Left lung (tissue), 10 donors: ENCODE results near the gene IL17RB. TPM values are rescaled to one million over a fixed set of nuclear protein-coding genes. Genes with fewer than 3 reads are reported as not detected.
A peak's percentile ranks its signal among the peaks of the same experiment; 100 is the strongest.

ENCODE experiments used
- ATAC-seq: fragments of 200-7000 bp; cut with Tn5 transposase; one replicate; pipeline ENCODE4 v1.9.1; 2020; ENCODE audit warnings: moderate library complexity
- DNase-seq, 4 donors: peaks; one replicate each; pipeline ENCODE4 v3.0.0-alpha.2; 2013 to 2020
- H3K27ac ChIP-seq, 2 donors: fragments of 200-600 bp; sonication (generic) in 1 of 2; one replicate each; pipeline versions ENCODE4 v1.5.0 to v1.8.0; 2020 to 2021
- H3K27me3 ChIP-seq, 2 donors: fragments of 200-600 bp; sonication (generic) in 1 of 2; one replicate each; pipeline versions ENCODE4 v1.5.0 to v1.8.0; 2020 to 2021
- H3K36me3 ChIP-seq, 2 donors: fragments of 200-600 bp; sonication (generic) in 1 of 2; one replicate each; pipeline versions ENCODE4 v1.5.0 to v1.8.0; 2020 to 2021
- H3K4me1 ChIP-seq, 2 donors: fragments of 200-600 bp; one replicate each; pipeline ENCODE4 v1.8.0; 2021
- H3K4me3 ChIP-seq, 2 donors: fragments of 200-600 bp; sonication (generic) in 1 of 2; one replicate each; pipeline versions ENCODE4 v1.5.0 to v1.8.0; 2020 to 2021; ENCODE audit warnings: mild to moderate bottlenecking in 1 of 2
- H3K9me3 ChIP-seq, 2 donors: fragments of 200-600 bp; sonication (generic) in 1 of 2; one replicate each; pipeline versions ENCODE4 v1.5.0 to v1.8.0; 2020 to 2021
- intact Hi-C, 2 donors: fragments of 100-400 bp; cut with DNase I; formaldehyde crosslinking; loops; one replicate each; pipeline versions ENCODE4 v1.11.2 to v1.14.2; 2022
- polyA plus RNA-seq, 6 donors: library from polyadenylated mRNA; unstranded; fragments of 120-200 nt; gene quantifications; one replicate each; pipeline ENCODE4 v1.2.1, GENCODE V29; 2013; ENCODE audit not compliant: insufficient read length in 6 of 6
- total RNA-seq, 2 donors: library from RNA; stranded (reverse); fragmentation: NEBNext Ultra II Directional; extraction: Animal tissue kit (Norgen Biotek cat#: 25700); gene quantifications; one replicate each; pipeline ENCODE4 v1.2.1, GENCODE V29; 2021
- TF ChIP-seq, protein P1 (sequence below), 2 donors: fragments of 200-600 bp; sonication (generic) in 1 of 2; IDR thresholded peaks; one replicate each; pipeline versions ENCODE4 v1.5.0 to v1.8.0; 2021; ENCODE audit warnings: antibody characterized with exemption in 2 of 2
- donor health status: DM: no; HTN: yes; CAD: no.
- donor health status: DM: no; HTN: no; CAD: no.

The IL17RB gene
- total and polyA plus RNA-seq, 8 donors = 5.5 to 12.7 (median 11.0) TPM

DNA sequence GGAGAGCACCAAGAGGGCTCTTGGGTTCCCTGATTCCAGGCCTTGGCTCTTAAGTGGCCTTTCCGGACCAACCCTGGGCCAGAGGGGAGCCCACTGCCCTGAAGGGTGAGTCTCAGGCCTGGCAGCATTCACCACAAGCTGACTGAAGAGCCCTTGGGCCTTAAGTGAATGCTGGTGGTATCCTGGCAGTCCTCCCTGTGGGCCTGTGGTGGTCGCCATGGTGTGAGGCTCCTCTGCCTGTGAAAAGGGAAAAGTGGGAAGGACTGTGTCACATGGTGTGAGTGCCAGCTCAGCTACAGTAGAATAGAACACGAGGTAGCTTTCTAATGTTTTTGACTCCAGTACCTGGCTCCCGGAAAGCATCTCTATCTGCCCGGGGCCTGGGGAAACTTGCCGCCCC lies 15.4 kb upstream of the IL17RB start:
- Histone ChIP-seq H3K4me1 (peaks cover 0 to 7% of the 10 kb centered on the region in 2 donors), H3K27ac (no peak overlapping the region), H3K9me3 (no peaks in the 10 kb centered on the region), H3K27me3 (no peaks in the 10 kb centered on the region), H3K4me3 (no peak overlapping the region), H3K36me3 (no peaks in the 10 kb centered on the region)
- ATAC-seq = no peak
- intact Hi-C loops = no loop called here
- DNase-seq = no peak
- TF ChIP-seq, protein P1, sequence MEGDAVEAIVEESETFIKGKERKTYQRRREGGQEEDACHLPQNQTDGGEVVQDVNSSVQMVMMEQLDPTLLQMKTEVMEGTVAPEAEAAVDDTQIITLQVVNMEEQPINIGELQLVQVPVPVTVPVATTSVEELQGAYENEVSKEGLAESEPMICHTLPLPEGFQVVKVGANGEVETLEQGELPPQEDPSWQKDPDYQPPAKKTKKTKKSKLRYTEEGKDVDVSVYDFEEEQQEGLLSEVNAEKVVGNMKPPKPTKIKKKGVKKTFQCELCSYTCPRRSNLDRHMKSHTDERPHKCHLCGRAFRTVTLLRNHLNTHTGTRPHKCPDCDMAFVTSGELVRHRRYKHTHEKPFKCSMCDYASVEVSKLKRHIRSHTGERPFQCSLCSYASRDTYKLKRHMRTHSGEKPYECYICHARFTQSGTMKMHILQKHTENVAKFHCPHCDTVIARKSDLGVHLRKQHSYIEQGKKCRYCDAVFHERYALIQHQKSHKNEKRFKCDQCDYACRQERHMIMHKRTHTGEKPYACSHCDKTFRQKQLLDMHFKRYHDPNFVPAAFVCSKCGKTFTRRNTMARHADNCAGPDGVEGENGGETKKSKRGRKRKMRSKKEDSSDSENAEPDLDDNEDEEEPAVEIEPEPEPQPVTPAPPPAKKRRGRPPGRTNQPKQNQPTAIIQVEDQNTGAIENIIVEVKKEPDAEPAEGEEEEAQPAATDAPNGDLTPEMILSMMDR (IDR thresholded peaks at IDR 0.05) = no peak

DNA sequence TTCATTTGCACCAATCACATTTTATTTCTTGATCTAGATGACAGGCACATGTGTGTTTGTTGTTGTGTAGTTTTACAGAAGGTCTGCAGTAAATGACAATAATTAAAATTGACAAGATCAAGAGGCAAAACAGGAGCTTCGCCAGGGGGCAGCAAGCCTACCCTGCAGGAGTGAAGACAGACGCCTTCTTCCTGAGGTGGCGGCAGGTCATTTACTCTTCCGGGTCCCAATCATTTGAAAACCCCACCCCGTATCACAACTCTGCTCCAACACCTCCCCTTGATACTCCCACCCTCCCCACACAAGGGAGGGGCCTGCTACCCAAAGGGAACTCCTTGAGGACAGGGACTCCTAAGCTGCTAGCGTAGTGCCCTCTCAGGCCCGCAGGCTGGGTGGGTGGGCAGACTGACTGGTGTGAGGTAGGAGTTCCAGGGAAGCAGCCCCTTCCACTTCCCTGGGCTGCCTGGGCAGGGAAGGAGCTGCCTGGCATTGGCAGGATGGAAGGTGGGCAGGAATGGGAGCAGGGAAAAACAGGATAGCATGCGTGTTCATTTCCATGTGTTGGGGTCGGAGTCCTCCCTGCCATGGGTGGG lies 13.2 kb upstream of the IL17RB start:
- Histone ChIP-seq H3K4me3 (no peak overlapping the region), H3K9me3 (no peaks in the 10 kb centered on the region), H3K27me3 (no peaks in the 10 kb centered on the region), H3K36me3 (no peaks in the 10 kb centered on the region), H3K4me1 (peaks cover 0 to 7% of the 10 kb centered on the region in 2 donors), H3K27ac (no peak overlapping the region)
- ATAC-seq = no peak
- intact Hi-C loops = no loop called here
- no peak for DNase-seq
- TF ChIP-seq, protein P1 (IDR thresholded peaks at IDR 0.05) = no peak

DNA sequence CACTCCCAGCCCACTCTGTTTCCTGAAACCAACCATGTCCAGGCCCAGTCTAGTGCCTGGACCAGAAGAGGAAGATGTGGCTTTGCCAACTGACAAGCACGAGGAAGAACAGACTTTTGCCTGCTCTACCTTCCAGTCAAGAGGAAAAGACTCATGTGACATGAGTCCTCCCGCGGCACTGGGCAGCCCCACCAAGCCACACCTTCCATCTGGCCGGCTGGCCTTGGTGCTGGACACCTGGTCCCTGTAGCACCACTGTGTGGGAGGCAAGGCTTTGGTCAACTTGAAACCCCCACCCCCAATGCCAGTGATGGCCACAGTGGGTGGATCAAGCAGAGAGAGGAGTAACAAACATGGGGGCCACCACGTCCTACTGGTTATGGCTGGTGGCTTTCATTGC lies 12.7 kb upstream of the IL17RB start:
- H3K9me3 ChIP-seq = no peaks in the 10 kb centered on the region
- intact Hi-C loops = no loop called here
- no peaks in the 10 kb centered on the region for H3K36me3 ChIP-seq
- H3K4me1 ChIP-seq = peaks cover 0 to 7% of the 10 kb centered on the region in 2 donors
- peak overlapping the region in 1 of 2 donors; percentile 33 for H3K27ac ChIP-seq
- no peak overlapping the region for H3K4me3 ChIP-seq
- peak; percentile 25 for ATAC-seq
- DNase-seq = peak in 1 of 4 donors; percentile 47
- TF ChIP-seq, protein P1 (IDR thresholded peaks at IDR 0.05) = no peak
- H3K27me3 ChIP-seq = no peaks in the 10 kb centered on the region

DNA sequence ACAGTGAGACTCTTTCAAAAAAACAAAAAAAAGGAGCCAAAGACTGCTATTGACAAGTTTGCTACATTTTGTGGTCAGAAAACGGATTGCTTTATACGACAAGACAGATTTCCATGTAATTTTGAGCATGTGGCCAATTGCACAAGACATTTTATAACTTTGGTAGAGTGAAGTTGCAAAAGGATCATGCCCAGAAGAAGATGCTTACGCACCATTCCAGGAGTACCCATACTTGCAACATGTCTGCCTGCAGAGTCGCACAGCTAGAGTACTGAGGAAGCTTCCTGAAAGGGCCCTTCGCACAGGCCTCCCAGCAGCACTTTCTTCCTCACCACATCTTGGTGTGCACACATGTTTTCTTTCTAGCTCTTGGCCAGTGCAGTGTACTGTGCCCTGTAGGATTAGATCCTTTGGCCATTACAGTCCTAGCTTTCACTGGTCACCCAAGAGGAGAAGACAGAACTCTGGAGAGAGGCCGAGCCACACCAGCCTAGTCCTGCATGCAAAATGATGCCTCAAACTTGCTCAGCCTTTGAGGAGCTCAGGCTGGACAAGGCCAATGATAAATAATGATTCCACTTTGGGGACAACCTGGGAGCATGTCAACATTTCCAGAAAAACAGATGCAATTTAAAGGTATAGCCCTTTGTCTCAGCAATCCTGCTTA lies 11.8 kb upstream of the IL17RB start:
- intact Hi-C loops = no loop called here

DNA sequence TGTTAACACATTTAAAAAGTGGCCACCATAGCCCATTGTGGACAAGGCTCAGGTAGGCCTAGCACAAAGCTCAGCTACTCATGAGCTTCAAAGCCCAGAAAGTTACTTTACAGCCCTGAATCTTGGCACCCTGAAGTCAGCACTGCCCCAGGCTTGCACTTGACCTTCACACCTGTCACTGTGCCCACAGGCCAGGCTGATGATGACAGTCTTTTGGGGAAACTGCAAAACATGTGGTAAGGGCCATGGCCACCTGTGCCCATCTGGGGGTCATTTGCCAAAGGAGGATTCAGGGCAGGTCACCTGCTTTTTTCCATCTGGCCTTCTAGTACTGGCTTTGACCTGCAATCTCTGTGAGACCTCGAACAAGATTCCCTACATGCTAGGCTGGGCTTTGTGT lies 11.1 kb upstream of the IL17RB start:
- H3K36me3 ChIP-seq = no peaks in the 10 kb centered on the region
- intact Hi-C loops = no loop called here
- no peak overlapping the region for H3K4me3 ChIP-seq
- peaks cover 0 to 7% of the 10 kb centered on the region in 2 donors for H3K4me1 ChIP-seq
- no peaks in the 10 kb centered on the region for H3K9me3 ChIP-seq
- TF ChIP-seq, protein P1 (IDR thresholded peaks at IDR 0.05) = no peak
- no peak overlapping the region for H3K27ac ChIP-seq
- H3K27me3 ChIP-seq = no peaks in the 10 kb centered on the region
- ATAC-seq (no peak), DNase-seq (no peak)

More for the DNA sequence above, 11.8 kb upstream of the IL17RB start:
- no peak for DNase-seq
- Histone ChIP-seq H3K27me3 (no peaks in the 10 kb centered on the region), H3K4me3 (no peak overlapping the region), H3K4me1 (peaks cover 0 to 7% of the 10 kb centered on the region in 2 donors), H3K27ac (peak overlapping the region in 1 of 2 donors; percentile 33), H3K9me3 (no peaks in the 10 kb centered on the region), H3K36me3 (no peaks in the 10 kb centered on the region)
- TF ChIP-seq, protein P1 (IDR thresholded peaks at IDR 0.05) = no peak
- ATAC-seq = peak; percentile 51
